Measurements from ENCODE around the gene C4orf54.

C4orf54 gene

DNA sequence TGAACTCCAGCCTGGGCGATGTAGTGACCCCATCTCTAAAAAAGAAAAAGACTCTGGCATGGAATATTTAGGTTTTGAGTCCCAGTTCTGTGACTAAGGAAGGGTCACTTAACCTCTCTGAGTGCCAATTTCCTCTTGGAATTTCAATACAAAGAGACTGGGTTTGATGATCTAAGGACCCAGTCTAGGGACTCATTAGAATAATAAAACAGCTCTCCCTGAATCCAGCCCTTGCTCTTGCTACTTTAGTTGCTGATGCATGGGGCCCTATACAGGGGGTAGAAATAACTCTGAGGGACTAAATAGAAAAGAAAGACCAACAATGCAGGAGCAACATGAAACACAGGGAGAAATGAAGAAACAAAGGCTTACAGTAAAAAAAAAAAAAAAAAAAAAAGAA lies 12.6 kb downstream of the C4orf54 start:
- Mint-ChIP-seq H3K4me3 (no peak overlapping the region), H3K9me3 (ENCODE audit: low read depth) (no peaks in the 10 kb centered on the region), H3K36me3 (no peaks in the 10 kb centered on the region), H3K4me1 (ENCODE audit: low read depth) (no peaks in the 10 kb centered on the region), H3K27me3 (peaks cover 6% of the 10 kb centered on the region), H3K27ac (no peak overlapping the region)

DNA sequence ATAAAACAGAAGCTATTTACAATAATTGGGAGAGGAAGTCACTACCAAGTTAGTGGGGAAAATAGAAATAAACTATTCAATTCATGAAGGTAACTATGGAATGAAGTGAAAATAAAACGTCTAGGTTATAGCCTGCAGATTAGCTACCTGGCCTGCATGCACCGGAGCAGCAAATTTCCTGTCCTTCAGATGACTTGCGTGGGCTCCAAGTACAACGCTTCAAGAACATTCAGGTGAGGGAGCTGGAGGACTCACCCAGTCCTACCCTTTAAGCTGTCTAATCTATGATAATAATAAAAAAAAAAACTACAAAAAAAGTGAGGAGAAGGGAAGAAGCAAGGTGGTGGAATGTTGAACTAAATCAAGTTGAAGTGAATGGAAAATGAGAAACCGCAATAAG lies 13.2 kb downstream of the C4orf54 start:
- peaks cover 6% of the 10 kb centered on the region for H3K27me3 Mint-ChIP-seq
- H3K4me1 Mint-ChIP-seq (ENCODE audit: low read depth): no peaks in the 10 kb centered on the region
- no peaks in the 10 kb centered on the region for H3K36me3 Mint-ChIP-seq
- no peaks in the 10 kb centered on the region for H3K9me3 Mint-ChIP-seq (ENCODE audit: low read depth)
- no peak overlapping the region for H3K4me3 Mint-ChIP-seq
- no peak overlapping the region for H3K27ac Mint-ChIP-seq

GRCh38 chr4:99642725-99643489 lies 14.7 kb downstream of the C4orf54 start:
- Mint-ChIP-seq H3K9me3 (ENCODE audit: low read depth) (no peaks in the 10 kb centered on the region), H3K4me1 (ENCODE audit: low read depth) (no peaks in the 10 kb centered on the region), H3K27me3 (peaks cover 9% of the 10 kb centered on the region), H3K36me3 (no peaks in the 10 kb centered on the region), H3K4me3 (no peak overlapping the region), H3K27ac (no peak overlapping the region)

DNA sequence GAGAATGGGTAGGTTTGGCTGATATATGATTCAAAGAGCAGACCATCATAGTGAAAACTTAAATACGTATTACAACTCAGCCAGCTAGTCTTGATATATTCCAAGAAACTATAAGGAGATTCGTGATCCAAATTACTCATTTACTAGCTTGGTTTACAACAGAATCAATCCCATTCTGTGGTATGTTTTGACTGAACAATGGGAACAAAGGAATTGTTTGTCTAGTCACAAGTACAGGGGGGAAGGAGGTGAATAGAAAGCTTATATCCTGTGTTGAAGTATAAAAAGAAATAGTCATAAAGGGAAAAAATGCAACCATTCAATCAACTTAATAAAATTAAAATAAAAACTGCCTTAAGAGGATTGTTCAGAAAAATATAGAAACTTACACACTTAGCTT lies 17.0 kb downstream of the C4orf54 start:
- H3K27me3 Mint-ChIP-seq: peaks cover 9% of the 10 kb centered on the region
- H3K36me3 Mint-ChIP-seq: no peaks in the 10 kb centered on the region
- H3K9me3 Mint-ChIP-seq (ENCODE audit: low read depth): no peaks in the 10 kb centered on the region
- no peak overlapping the region for H3K4me3 Mint-ChIP-seq
- H3K4me1 Mint-ChIP-seq (ENCODE audit: low read depth): no peaks in the 10 kb centered on the region
- H3K27ac Mint-ChIP-seq: no peak overlapping the region

DNA sequence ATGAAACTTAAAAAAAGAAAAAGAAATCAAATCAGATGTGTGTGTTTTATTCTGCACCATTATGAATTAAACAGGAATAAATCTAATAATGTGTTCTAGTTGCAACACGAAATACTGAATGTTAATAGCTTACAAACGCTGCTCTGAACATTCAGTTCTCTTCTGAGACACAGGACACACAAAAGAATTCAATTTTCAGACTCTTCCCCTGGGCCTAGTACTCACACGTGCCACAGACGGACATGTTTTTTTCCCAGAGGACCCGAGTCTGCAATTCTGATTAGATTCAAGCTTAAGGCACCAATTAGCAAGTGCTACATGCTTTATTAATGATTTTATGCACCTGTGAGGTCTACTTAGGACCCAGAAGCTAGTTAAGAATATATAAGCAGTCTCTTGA lies 20.5 kb downstream of the C4orf54 start:
- H3K9me3 Mint-ChIP-seq (ENCODE audit: low read depth): peaks cover 4% of the 10 kb centered on the region

GRCh38 chr4:99636422-99636821 lies 21.2 kb downstream of the C4orf54 start:
- Mint-ChIP-seq H3K36me3 (peaks cover 2% of the 10 kb centered on the region), H3K27ac (no peak overlapping the region)

More for the DNA sequence above, 20.5 kb downstream of the C4orf54 start:
- no peak overlapping the region for H3K4me3 Mint-ChIP-seq
- no peaks in the 10 kb centered on the region for H3K4me1 Mint-ChIP-seq (ENCODE audit: low read depth)
- no peak overlapping the region for H3K27ac Mint-ChIP-seq
- H3K36me3 Mint-ChIP-seq: peaks cover 2% of the 10 kb centered on the region
- H3K27me3 Mint-ChIP-seq: peaks cover 16% of the 10 kb centered on the region

DNA sequence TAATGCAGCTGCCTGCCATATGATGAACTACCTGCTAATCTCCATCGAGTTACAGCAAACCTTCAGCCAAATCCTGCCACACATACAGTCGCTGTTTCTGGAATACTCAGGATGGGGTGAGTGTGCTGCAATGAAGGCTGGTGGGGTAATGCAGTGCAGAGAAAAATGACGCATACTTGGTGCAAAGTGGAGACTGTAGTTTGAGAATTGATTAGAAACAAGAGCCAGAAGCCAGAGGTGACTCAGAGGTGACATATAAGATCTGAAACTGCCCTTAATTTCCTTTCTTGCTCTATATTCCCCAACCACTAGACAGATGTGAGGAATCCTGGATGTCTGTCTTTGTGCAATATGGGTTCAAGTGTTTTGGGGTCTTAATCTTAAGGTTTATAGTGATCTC lies 22.0 kb downstream of the C4orf54 start:
- Mint-ChIP-seq H3K27me3 (peaks cover 13% of the 10 kb centered on the region), H3K4me1 (ENCODE audit: low read depth) (no peaks in the 10 kb centered on the region), H3K9me3 (ENCODE audit: low read depth) (peaks cover 4% of the 10 kb centered on the region), H3K27ac (no peak overlapping the region), H3K4me3 (no peak overlapping the region), H3K36me3 (peaks cover 2% of the 10 kb centered on the region)

More at GRCh38 chr4:99636422-99636821, 21.2 kb downstream of the C4orf54 start:
- no peak overlapping the region for H3K4me3 Mint-ChIP-seq
- peaks cover 4% of the 10 kb centered on the region for H3K9me3 Mint-ChIP-seq (ENCODE audit: low read depth)
- no peaks in the 10 kb centered on the region for H3K4me1 Mint-ChIP-seq (ENCODE audit: low read depth)
- H3K27me3 Mint-ChIP-seq: peaks cover 14% of the 10 kb centered on the region

DNA sequence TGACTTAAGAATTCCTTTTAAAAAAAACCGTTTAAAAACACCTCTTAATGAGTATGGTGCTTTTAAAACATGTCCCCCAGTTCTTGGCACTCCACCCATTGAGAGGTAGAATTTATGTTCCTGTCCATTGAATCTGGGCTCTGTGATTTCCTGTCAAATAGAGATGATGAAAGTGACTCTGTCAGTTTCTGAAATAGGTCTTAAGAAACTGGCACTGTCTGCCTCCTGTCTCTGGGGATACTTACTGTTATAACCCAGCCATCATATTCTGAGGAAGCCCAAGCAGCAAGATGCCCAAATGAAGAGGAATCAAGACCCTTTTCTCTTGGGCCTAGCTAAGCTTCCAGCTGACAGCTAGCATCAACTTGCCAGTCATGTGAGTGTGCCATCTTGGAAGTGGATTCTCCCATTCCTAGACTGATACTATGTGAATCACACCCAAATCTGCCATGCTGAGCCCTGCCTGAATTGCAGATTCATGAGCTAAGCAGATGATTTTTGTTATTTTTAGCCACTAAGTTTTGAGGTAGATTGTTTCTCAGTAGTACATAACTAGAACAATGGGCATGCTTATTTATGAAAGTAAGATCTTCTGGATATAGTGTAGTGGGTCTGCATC lies 22.8 kb downstream of the C4orf54 start:
- Mint-ChIP-seq H3K4me3 (no peak overlapping the region), H3K27ac (no peak overlapping the region), H3K27me3 (peaks cover 13% of the 10 kb centered on the region), H3K4me1 (ENCODE audit: low read depth) (peaks cover 5% of the 10 kb centered on the region), H3K36me3 (peaks cover 2% of the 10 kb centered on the region), H3K9me3 (ENCODE audit: low read depth) (peaks cover 7% of the 10 kb centered on the region)

GRCh38 chr4:99633772-99634171 lies 23.9 kb downstream of the C4orf54 start:
- no peak overlapping the region for H3K4me3 Mint-ChIP-seq
- peaks cover 7% of the 10 kb centered on the region for H3K9me3 Mint-ChIP-seq (ENCODE audit: low read depth)
- peaks cover 2% of the 10 kb centered on the region for H3K36me3 Mint-ChIP-seq
- peaks cover 10% of the 10 kb centered on the region for H3K27me3 Mint-ChIP-seq
- no peak overlapping the region for H3K27ac Mint-ChIP-seq
- peaks cover 9% of the 10 kb centered on the region for H3K4me1 Mint-ChIP-seq (ENCODE audit: low read depth)

- H3K27ac Mint-ChIP-seq: no peak overlapping the region
Observed at GRCh38 chr4:99630857-99631360, 26.7 kb downstream of the C4orf54 start.

DNA sequence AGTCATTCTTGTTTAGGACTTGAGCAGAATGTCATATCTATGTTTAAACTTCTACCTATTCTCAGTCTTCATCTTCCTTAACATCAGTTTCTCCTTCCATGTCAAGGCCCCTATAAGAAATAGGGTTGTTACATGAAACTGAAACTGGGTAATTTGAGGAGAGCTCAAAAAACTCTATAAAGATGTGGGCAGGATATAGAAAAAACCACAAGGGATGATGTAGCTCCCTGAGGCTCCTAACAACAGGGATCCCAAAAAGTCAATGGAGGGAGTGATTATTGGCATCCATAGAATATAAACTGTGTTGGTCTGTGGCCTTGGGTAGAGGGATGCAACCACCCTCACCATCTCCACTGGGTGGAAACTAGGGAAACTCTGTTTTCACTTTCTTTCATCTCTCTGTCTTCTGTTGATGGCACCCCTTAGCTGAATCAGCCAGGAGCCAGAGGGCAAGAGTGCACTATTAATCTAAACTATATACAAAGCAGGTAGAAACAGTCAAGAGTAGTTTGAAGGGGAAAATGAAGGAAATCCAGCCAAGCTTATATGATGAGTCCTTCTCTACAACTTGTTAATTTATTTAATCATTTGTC lies 27.6 kb downstream of the C4orf54 start:
- H3K36me3 Mint-ChIP-seq: no peaks in the 10 kb centered on the region

More at GRCh38 chr4:99630857-99631360, 26.7 kb downstream of the C4orf54 start:
- peaks cover 2% of the 10 kb centered on the region for H3K36me3 Mint-ChIP-seq
- no peak overlapping the region for H3K4me3 Mint-ChIP-seq
- peaks cover 9% of the 10 kb centered on the region for H3K4me1 Mint-ChIP-seq (ENCODE audit: low read depth)
- H3K27me3 Mint-ChIP-seq: peaks cover 10% of the 10 kb centered on the region
- peaks cover 7% of the 10 kb centered on the region for H3K9me3 Mint-ChIP-seq (ENCODE audit: low read depth)

GRCh38 chr4:99628040-99628439 lies 29.6 kb downstream of the C4orf54 start:
- Mint-ChIP-seq H3K27ac (no peak overlapping the region), H3K36me3 (no peaks in the 10 kb centered on the region), H3K4me3 (no peak overlapping the region), H3K9me3 (ENCODE audit: low read depth) (peaks cover 3% of the 10 kb centered on the region), H3K27me3 (peaks cover 2% of the 10 kb centered on the region), H3K4me1 (ENCODE audit: low read depth) (peaks cover 9% of the 10 kb centered on the region)

More for the DNA sequence above, 27.6 kb downstream of the C4orf54 start:
- Mint-ChIP-seq H3K27me3 (peaks cover 5% of the 10 kb centered on the region), H3K4me1 (ENCODE audit: low read depth) (peaks cover 9% of the 10 kb centered on the region), H3K4me3 (no peak overlapping the region), H3K9me3 (ENCODE audit: low read depth) (peaks cover 4% of the 10 kb centered on the region), H3K27ac (no peak overlapping the region)

DNA sequence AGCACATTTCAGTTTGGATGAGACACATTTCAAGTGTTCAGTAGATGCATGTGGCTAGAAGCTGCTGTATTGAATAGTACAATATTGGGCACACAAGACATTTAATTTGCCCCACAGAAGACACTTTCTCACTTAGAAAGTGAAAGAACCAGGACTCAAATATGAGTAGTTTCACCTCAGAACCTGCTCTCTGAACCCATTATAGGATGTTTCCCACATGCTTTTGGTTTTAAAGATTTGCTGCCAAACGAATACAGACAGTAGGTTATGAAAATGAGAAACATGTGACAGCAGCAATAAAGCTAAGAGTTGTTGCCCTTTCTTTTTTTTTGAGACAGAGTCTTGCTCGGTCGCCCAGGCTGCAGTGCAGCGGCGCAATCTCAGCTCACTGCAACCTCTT lies 32.3 kb downstream of the C4orf54 start:
- Mint-ChIP-seq H3K9me3 (ENCODE audit: low read depth) (peaks cover 2% of the 10 kb centered on the region), H3K4me1 (ENCODE audit: low read depth) (peaks cover 9% of the 10 kb centered on the region), H3K36me3 (no peaks in the 10 kb centered on the region), H3K4me3 (no peak overlapping the region), H3K27ac (no peak overlapping the region), H3K27me3 (peaks cover 3% of the 10 kb centered on the region)

- no peak overlapping the region for H3K27ac Mint-ChIP-seq
- H3K4me1 Mint-ChIP-seq (ENCODE audit: low read depth): no peaks in the 10 kb centered on the region
- no peak overlapping the region for H3K4me3 Mint-ChIP-seq
- peaks cover 4% of the 10 kb centered on the region for H3K27me3 Mint-ChIP-seq
- H3K36me3 Mint-ChIP-seq: no peaks in the 10 kb centered on the region
- H3K9me3 Mint-ChIP-seq (ENCODE audit: low read depth): no peaks in the 10 kb centered on the region
Observed at GRCh38 chr4:99624141-99624719, 33.4 kb downstream of the C4orf54 start.

DNA sequence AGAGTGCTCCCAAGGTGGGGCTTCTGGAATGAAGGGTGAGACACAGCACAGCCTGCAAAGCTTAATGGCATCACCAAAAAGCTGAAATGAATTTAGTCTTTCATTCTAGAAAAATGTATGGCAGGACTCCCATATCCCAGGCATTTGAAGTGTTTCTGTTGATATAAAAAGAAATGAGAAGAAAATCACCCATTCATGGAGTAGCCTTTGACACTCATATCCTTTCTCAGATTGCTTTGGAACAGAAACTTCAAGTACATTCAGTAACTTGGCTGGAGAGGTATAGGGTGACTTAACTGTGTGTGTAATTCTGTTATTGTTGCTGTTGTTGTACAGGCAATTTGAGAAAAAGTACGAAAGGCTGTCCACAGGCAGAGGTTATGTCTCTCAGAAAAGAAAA lies 35.3 kb downstream of the C4orf54 start:
- peaks cover 7% of the 10 kb centered on the region for H3K27me3 Mint-ChIP-seq
- H3K9me3 Mint-ChIP-seq (ENCODE audit: low read depth): no peaks in the 10 kb centered on the region
- no peaks in the 10 kb centered on the region for H3K4me1 Mint-ChIP-seq (ENCODE audit: low read depth)
- no peak overlapping the region for H3K27ac Mint-ChIP-seq
- H3K36me3 Mint-ChIP-seq: no peaks in the 10 kb centered on the region
- no peak overlapping the region for H3K4me3 Mint-ChIP-seq
